Heart left ventricle (tissue), 16 donors: ENCODE results near the gene ITK. TPM values are rescaled to one million over a fixed set of nuclear protein-coding genes. Genes with fewer than 3 reads are reported as not detected.

ENCODE experiments used
- ATAC-seq, 4 donors: fragments of 200-7000 bp; cut with Tn5 transposase; one replicate each; pipeline ENCODE4 v1.9.1; 2020 to 2022; ENCODE audit warnings: moderate library complexity in 4 of 4, mild to moderate bottlenecking in 3 of 4, moderate number of reproducible peaks in 1 of 4
- DNase-seq, 5 donors: peaks; one replicate each; pipeline ENCODE4 v3.0.0-alpha.2; 2020
- H3K27ac ChIP-seq, 12 donors: fragments of 200-600 bp; sonication (generic) in 4 of 12; one replicate each; pipeline versions ENCODE4 v1.5.0 to v1.8.0; 2016 to 2022; ENCODE audit warnings: mild to moderate bottlenecking in 2 of 12
- H3K27me3 ChIP-seq, 9 donors: fragments of 200-600 bp; sonication (generic) in 2 of 9; one replicate each; pipeline versions ENCODE4 v1.5.1 to v1.8.0; 2016 to 2022; ENCODE audit warnings: mild to moderate bottlenecking in 3 of 9
- H3K36me3 ChIP-seq, 9 donors: fragments of 200-600 bp; sonication (generic) in 2 of 9; one replicate each; pipeline versions ENCODE4 v1.5.0 to v1.8.0; 2018 to 2022; ENCODE audit warnings: mild to moderate bottlenecking in 2 of 9
- H3K4me1 ChIP-seq, 12 donors: fragments of 200-600 bp; sonication (generic) in 4 of 12; one replicate each; pipeline versions ENCODE4 v1.5.0 to v1.8.0; 2016 to 2022; ENCODE audit warnings: mild to moderate bottlenecking in 3 of 12
- H3K4me3 ChIP-seq, 12 donors: fragments of 200-600 bp; sonication (generic) in 4 of 12; one replicate each; pipeline versions ENCODE4 v1.5.0 to v1.8.0; 2017 to 2022; ENCODE audit warnings: mild to moderate bottlenecking in 9 of 12, moderate library complexity in 4 of 12
- H3K9me3 ChIP-seq, 12 donors: fragments of 200-600 bp; sonication (generic) in 4 of 12; one replicate each; pipeline versions ENCODE4 v1.5.0 to v1.8.0; 2016 to 2022; ENCODE audit warnings: mild to moderate bottlenecking in 1 of 12
- CTCF ChIP-seq, 12 donors: fragments of 200-600 bp; sonication (generic) in 4 of 12; IDR thresholded peaks; one replicate each; pipeline versions ENCODE4 v1.5.0 to v1.8.0; 2018 to 2022; ENCODE audit warnings: antibody characterized with exemption in 12 of 12, mild to moderate bottlenecking in 5 of 12
- POLR2A ChIP-seq, 2 donors: fragments of 450-650 bp; IDR thresholded peaks; one replicate each; pipeline ENCODE4 v1.6.1; 2017; ENCODE audit warnings: antibody characterized with exemption in 2 of 2, mild to moderate bottlenecking in 2 of 2, moderate library complexity in 2 of 2
- WGBS, 4 donors: extraction: QIAGEN DNeasy Blood & Tissue Kit in 2 of 4; methylation state at CpG; one replicate each; pipeline versions ENCODE4 v1.1.5 to v1.1.7; 2013 to 2018; 5-methylcytosine and 5-hydroxymethylcytosine counted together
- intact Hi-C, 10 donors: fragments of 100-400 bp; cut with DNase I; formaldehyde crosslinking; loops; one replicate each; pipeline versions ENCODE4 v1.11.1 to v1.14.2; 2022
- long read RNA-seq, 3 donors: library from polyadenylated mRNA; unstranded; transcript quantifications; one replicate each; pipeline ENCODE4 v2.0.0, GENCODE V29; 2020 to 2021
- polyA plus RNA-seq, 2 donors: library from polyadenylated mRNA; stranded (reverse); fragments of 200-250 nt; gene quantifications; one replicate each; pipeline ENCODE4 v1.2.3, GENCODE V29; 2013
- total RNA-seq, 9 donors: library from RNA; depleted of rRNA in 2 of 9; stranded (reverse); fragments of >200 nt in 2 of 9; fragmentation: NEBNext Ultra II Directional in 3 of 9; extraction: Animal tissue kit (Norgen Biotek cat#: 25700) in 3 of 9; gene quantifications; one replicate each; pipeline versions ENCODE4 v1.1.0 to v1.2.4, GENCODE V29; 2016 to 2023
- donor health status: ischemic (EF 13 %, LVEDD 7.1; RV severe dilation, severe dysfunction).
- donor health status: healthy with polysubstance abuse.
- donor health status: DM: no; HTN: yes; CAD: no.
- donor health status: DM: no; HTN: no; CAD: no.
- donor health status: ischemic (EF 25% LVEDD 6.9; RV normal size, moderate dysfunction).
- donor health status: ischemic (EF 25% LVEDD 5.7; RV mildly dilated, moderate dysfunction).
- donor health status: healthy.
- donor health status: DM: yes; HTN: yes; CAD: no.
- donor health status: ischemic (EF 35%, LVEDD 5.7; RV mildly dilated, moderate dysfunction).
- donor health status: nonischemic (EF 11% LVEDD 7.7; RV severe dilation, severe dysfunction).
- donor health status: DM: yes; HTN: yes; CAD: no.
- donor health status: PGD.
- donor health status: ischemic (EF 29% LVEDD 5.4; RV normal size, mild dysfunction).
- donor health status: nonischemic (EF 23%, LVEDD 6.1; RV moderate dilation, normal function).

ITK gene
- total RNA-seq: 1 to 10 TPM in 2 of 9 donors, under 1 TPM in 7; 0.09 to 7.3 (median 0.44) TPM
- under 1 TPM; 0.25 to 0.42 TPM for polyA plus RNA-seq
- long read RNA-seq, donor 1: 0 reads
- long read RNA-seq, donor 2: 0 reads
- long read RNA-seq, donor 3: 0 reads

GRCh38 chr5:157180374-157181264 lies at the start of gene ITK:
Gene ITK (plus strand): TSS chr5:157180840. CDS start chr5:157180978, 138 bp downstream.
- ATAC-seq (no peak), DNase-seq (no peak)
- H3K27me3 ChIP-seq: peaks cover 0 to 17% (median 0%) of the 10 kb centered on the region in 9 donors
- TF ChIP-seq CTCF (IDR thresholded peaks at IDR 0.05): no peak
- TF ChIP-seq POLR2A (IDR thresholded peaks at IDR 0.05): no peak
- peak within 1 kb of the TSS in 1 of 12 donors; percentile 84 for H3K27ac ChIP-seq
- peak within 1 kb of the TSS in 3 of 12 donors; percentile 0 to 56 (median 30) for H3K4me3 ChIP-seq
- H3K4me1 ChIP-seq: no peaks in the 10 kb centered on the region
- H3K36me3 ChIP-seq: no peaks in the 10 kb centered on the region
- WGBS, 4 donors: 72 to 78% (median 76%) methylated on average over 8 of the region's 8 CpGs
- intact Hi-C loops: no loop called here
- H3K9me3 ChIP-seq: peaks cover 0 to 4% (median 0%) of the 10 kb centered on the region in 12 donors

GRCh38 chr5:157130925-157131324 lies 49.7 kb upstream of the ITK start:
- no peak for TF ChIP-seq CTCF (IDR thresholded peaks at IDR 0.05)
- no peak for TF ChIP-seq POLR2A (IDR thresholded peaks at IDR 0.05)
- 44 to 54% (median 49%) methylated on average over 7 of the region's 7 CpGs for WGBS, 4 donors
- peak in 3 of 4 donors; percentile 52 to 73 (median 64) for ATAC-seq

GRCh38 chr5:157132281-157132612 lies 48.4 kb upstream of the ITK start:
- 14 to 32% (median 25%) methylated on average over 1 of the region's 1 CpG for WGBS, 4 donors
- TF ChIP-seq CTCF (IDR thresholded peaks at IDR 0.05) (no peak), POLR2A (IDR thresholded peaks at IDR 0.05) (no peak)
- Histone ChIP-seq H3K4me1 (peaks cover 0 to 12% (median 2%) of the 10 kb centered on the region in 12 donors), H3K4me3 (no peak overlapping the region), H3K36me3 (peaks cover 0 to 7% (median 3%) of the 10 kb centered on the region in 9 donors), H3K9me3 (no peaks in the 10 kb centered on the region), H3K27ac (no peak overlapping the region), H3K27me3 (no peaks in the 10 kb centered on the region)
- ATAC-seq (no peak), DNase-seq (no peak)
- intact Hi-C loops: loop anchor here in 2 of 10 donors (10.0 kb wide), 2 partner anchors 297 to 1187 kb away; no protein-coding TSS in a partner anchor

More at GRCh38 chr5:157130925-157131324, 49.7 kb upstream of the ITK start:
- no peak overlapping the region for H3K4me3 ChIP-seq
- H3K9me3 ChIP-seq: no peaks in the 10 kb centered on the region
- H3K4me1 ChIP-seq: peaks cover 0 to 12% (median 2%) of the 10 kb centered on the region in 12 donors
- no peaks in the 10 kb centered on the region for H3K36me3 ChIP-seq
- H3K27ac ChIP-seq: no peak overlapping the region
- intact Hi-C loops: loop anchor here in 2 of 10 donors (10.0 kb wide), 2 partner anchors 296 to 1186 kb away; no protein-coding TSS in a partner anchor
- peak in 1 of 5 donors; percentile 39 for DNase-seq
- H3K27me3 ChIP-seq: no peaks in the 10 kb centered on the region

GRCh38 chr5:157137691-157138090 lies 42.9 kb upstream of the ITK start:
- intact Hi-C loops: loop anchor here in 2 of 10 donors (10.0 kb wide), 2 partner anchors 303 to 1193 kb away; no protein-coding TSS in a partner anchor
- Histone ChIP-seq H3K4me3 (no peak overlapping the region), H3K4me1 (peaks cover 0 to 26% (median 9%) of the 10 kb centered on the region in 12 donors), H3K36me3 (peaks cover 0 to 28% (median 23%) of the 10 kb centered on the region in 9 donors), H3K27me3 (no peaks in the 10 kb centered on the region), H3K27ac (no peak overlapping the region), H3K9me3 (no peaks in the 10 kb centered on the region)
- no peak for DNase-seq
- WGBS, 4 donors: 95 to 98% (median 96%) methylated on average over 6 of the region's 6 CpGs
- TF ChIP-seq POLR2A (IDR thresholded peaks at IDR 0.05): no peak
- no peak for TF ChIP-seq CTCF (IDR thresholded peaks at IDR 0.05)
- no peak for ATAC-seq
